H9 (cell line): ENCODE measurements around the gene INPP5A. TPM values are rescaled to one million over a fixed set of nuclear protein-coding genes. Genes with fewer than 3 reads are reported as not detected.
A peak's percentile ranks its signal among the peaks of the same experiment; 100 is the strongest.

Experiments used
- DNase-seq: peaks from one replicate; pipeline ENCODE4 v3.0.0-alpha.2; 2017
- H2AFZ ChIP-seq: one replicate; pipeline ENCODE4 v1.6.1; 2013; ENCODE audit warnings: mild to moderate bottlenecking, low read length, control low read depth, moderate library complexity
- H2AK5ac ChIP-seq: 2 replicates; pipeline ENCODE4 v1.6.1; 2013; ENCODE audit warnings: low read length, control low read depth, mixed read lengths; ENCODE audit not compliant: insufficient read length
- H2BK120ac ChIP-seq: one replicate; pipeline ENCODE4 v1.6.1; 2013; ENCODE audit warnings: low read depth, mild to moderate bottlenecking, low read length, control low read depth, inconsistent platforms; ENCODE audit not compliant: poor library complexity, severe bottlenecking
- H2BK12ac ChIP-seq: 2 replicates; pipeline ENCODE4 v1.6.1; 2013; ENCODE audit warnings: low read length, control low read depth, mixed read lengths, low read depth; ENCODE audit not compliant: insufficient read length
- H2BK15ac ChIP-seq: 2 replicates; pipeline ENCODE4 v1.6.1; 2013; ENCODE audit warnings: low read depth, low read length, control low read depth
- H2BK20ac ChIP-seq: one replicate; pipeline ENCODE4 v1.6.1; 2013; ENCODE audit warnings: low read depth, mild to moderate bottlenecking, low read length, control low read depth, inconsistent platforms; ENCODE audit not compliant: poor library complexity, severe bottlenecking
- H2BK5ac ChIP-seq: 2 replicates; pipeline ENCODE4 v1.6.1; 2013; ENCODE audit warnings: low read length, control low read depth, mixed read lengths; ENCODE audit not compliant: insufficient read length
- H3K14ac ChIP-seq: 2 replicates; pipeline ENCODE4 v1.6.1; 2013; ENCODE audit warnings: low read length, control low read depth; ENCODE audit not compliant: insufficient read depth
- H3K18ac ChIP-seq: 2 replicates; pipeline ENCODE4 v1.6.1; 2013; ENCODE audit warnings: low read depth, mild to moderate bottlenecking, mixed read lengths, low read length, control low read depth; ENCODE audit not compliant: insufficient read length
- H3K23ac ChIP-seq: 2 replicates; pipeline ENCODE4 v1.6.1; 2013; ENCODE audit warnings: low read length, control low read depth, mixed read lengths, low read depth; ENCODE audit not compliant: insufficient read length
- H3K23me2 ChIP-seq: 2 replicates; pipeline ENCODE4 v1.6.1; 2013; ENCODE audit warnings: low read depth, mild to moderate bottlenecking, mixed read lengths, low read length, control low read depth; ENCODE audit not compliant: insufficient read length, poor library complexity, severe bottlenecking
- H3K27ac ChIP-seq: 2 replicates; pipeline ENCODE4 v1.5.1; 2013; ENCODE audit warnings: low read length, control low read depth, mixed read lengths, low read depth; ENCODE audit not compliant: insufficient read length
- H3K27me3 ChIP-seq: 2 replicates; pipeline ENCODE4 v1.6.1; 2013; ENCODE audit warnings: low read length, control low read depth, inconsistent platforms; ENCODE audit not compliant: insufficient read depth
- H3K4ac ChIP-seq: 2 replicates; pipeline ENCODE4 v1.6.1; 2013; ENCODE audit warnings: low read depth, mild to moderate bottlenecking, control low read depth, inconsistent platforms, low read length, moderate library complexity
- H3K4me1 ChIP-seq: 2 replicates; pipeline ENCODE4 v1.6.1; 2013; ENCODE audit warnings: low read length, control low read depth, inconsistent platforms; ENCODE audit not compliant: insufficient read depth
- H3K4me2 ChIP-seq: 2 replicates; pipeline ENCODE4 v1.6.1; 2013; ENCODE audit warnings: low read length, control low read depth, mixed read lengths; ENCODE audit not compliant: insufficient read length, insufficient read depth
- H3K56ac ChIP-seq: 2 replicates; pipeline ENCODE4 v1.6.1; 2013; ENCODE audit warnings: low read depth, mild to moderate bottlenecking, mixed read lengths, low read length, control low read depth; ENCODE audit not compliant: insufficient read length
- H3K79me1 ChIP-seq: 2 replicates; pipeline ENCODE4 v1.6.1; 2013; ENCODE audit warnings: low read depth, mild to moderate bottlenecking, moderate library complexity, low read length, control low read depth, inconsistent platforms; ENCODE audit not compliant: insufficient read depth, poor library complexity, severe bottlenecking
- H3K79me2 ChIP-seq: 2 replicates; pipeline ENCODE4 v1.6.1; 2013; ENCODE audit warnings: low read length, control low read depth, inconsistent platforms; ENCODE audit not compliant: insufficient read depth
- H3K9ac ChIP-seq: 2 replicates; pipeline ENCODE4 v1.6.1; 2013; ENCODE audit warnings: low read length, control low read depth, mixed read lengths; ENCODE audit not compliant: insufficient read length; ENCODE audit errors: extremely low read depth
- H3K9me3 ChIP-seq: one replicate; pipeline ENCODE4 v1.6.1; 2013; ENCODE audit warnings: low read depth, low read length, inconsistent platforms; ENCODE audit not compliant: control insufficient read depth
- H3T11ph ChIP-seq: one replicate; pipeline ENCODE4 v1.6.1; 2013; ENCODE audit warnings: mild to moderate bottlenecking, low read length, control low read depth, inconsistent platforms
- H4K20me1 ChIP-seq: one replicate; pipeline ENCODE4 v1.6.1; 2013; ENCODE audit not compliant: control insufficient read depth, insufficient read length, insufficient read depth
- H4K5ac ChIP-seq: 2 replicates; pipeline ENCODE4 v1.6.1; 2013; ENCODE audit warnings: low read depth, mild to moderate bottlenecking, mixed read lengths, low read length, control low read depth; ENCODE audit not compliant: insufficient read length
- H4K8ac ChIP-seq: replicated peaks from 2 replicates; pipeline ENCODE4 v1.6.1; 2013; ENCODE audit warnings: low read length, control low read depth, mixed read lengths, low read depth; ENCODE audit not compliant: insufficient read length
- H4K91ac ChIP-seq: 2 replicates; pipeline ENCODE4 v1.6.1; 2013; ENCODE audit warnings: low read depth, mild to moderate bottlenecking, moderate library complexity, mixed read lengths, low read length, control low read depth; ENCODE audit not compliant: insufficient read length
- H3K27ac Mint-ChIP-seq, 3 experiments: 2 replicates in 2 of 3; 3 replicates in 1 of 3; pipeline ENCODE4 v1.8.0; 2020 to 2021; ENCODE audit warnings: mixed read lengths in 3 of 3, mild to moderate bottlenecking in 1 of 3, moderate library complexity in 1 of 3
- H3K27me3 Mint-ChIP-seq: 2 replicates; pipeline ENCODE4 v1.8.0; 2021; ENCODE audit warnings: low read depth, mild to moderate bottlenecking, moderate library complexity, mixed read lengths
- H3K36me3 Mint-ChIP-seq, 3 experiments: 2 replicates in 2 of 3; 3 replicates in 1 of 3; pipeline ENCODE4 v1.8.0; 2020 to 2021; ENCODE audit warnings: low read depth in 3 of 3, mixed read lengths in 3 of 3; ENCODE audit not compliant: insufficient read depth in 1 of 3
- H3K4me1 Mint-ChIP-seq, 2 experiments: 2 replicates each; pipeline ENCODE4 v1.8.0; 2020; ENCODE audit warnings: mixed read lengths in 2 of 2
- H3K4me3 Mint-ChIP-seq, 2 experiments: 2 replicates in 1 of 2; 3 replicates in 1 of 2; pipeline ENCODE4 v1.8.0; 2020 to 2021; ENCODE audit warnings: mild to moderate bottlenecking in 2 of 2, mixed read lengths in 2 of 2, moderate library complexity in 1 of 2
- H3K9me3 Mint-ChIP-seq, 2 experiments: 2 replicates in 1 of 2; 3 replicates in 1 of 2; pipeline ENCODE4 v1.8.0; 2020; ENCODE audit warnings: mild to moderate bottlenecking in 2 of 2, mixed read lengths in 2 of 2, moderate library complexity in 1 of 2
- CTCF ChIP-seq: fragments of 200-600 bp; sonication (generic); conservative IDR thresholded peaks from 3 replicates; pipeline ENCODE4 v1.8.0; 2021; ENCODE audit warnings: antibody characterized with exemption, mild to moderate bottlenecking
- WGBS: extraction: QIAGEN DNeasy Blood & Tissue Kit; methylation state at CpG from one replicate; pipeline ENCODE4 v1.1.7; 2013; ENCODE audit warnings: missing lambda C conversion rate, low lambda C conversion rate, mixed read lengths; ENCODE audit not compliant: insufficient read length; ENCODE audit errors: extremely low coverage; 5-methylcytosine and 5-hydroxymethylcytosine counted together
- total RNA-seq: library from RNA; stranded (reverse); gene quantifications from 2 replicates; pipeline ENCODE4 v1.2.1, GENCODE V29; 2021

INPP5A gene
- total RNA-seq, 1 experiment from 2014 or later, result 17.7 TPM

- no peak overlapping the region for H3K18ac ChIP-seq
- H2AFZ ChIP-seq, result no peak overlapping the region
- no peak overlapping the region for H3K4me3 Mint-ChIP-seq
- H4K5ac ChIP-seq, result no peak overlapping the region
- no peaks in the 10 kb centered on the region for H3K9me3 ChIP-seq
- no peaks in the 10 kb centered on the region; the same call in 1 of the 2 replicates for H3K27me3 Mint-ChIP-seq
- H3K4ac ChIP-seq, result no peak overlapping the region
- no peak overlapping the region for H3T11ph ChIP-seq
- no peak overlapping the region for H3K27ac ChIP-seq
- no peak overlapping the region for H2BK12ac ChIP-seq
- peak overlapping the region in 2 of 3 experiments; percentile 67 to 77; a peak in 3 of 7 replicates for H3K27ac Mint-ChIP-seq
- no peak overlapping the region for H4K91ac ChIP-seq
- H3K23me2 ChIP-seq, result no peaks in the 10 kb centered on the region
- no peaks in the 10 kb centered on the region for H4K20me1 ChIP-seq
- H3K56ac ChIP-seq, result no peak overlapping the region
- H3K9me3 Mint-ChIP-seq, result peaks cover 6 to 13% of the 10 kb centered on the region in 2 experiments
- no peak for TF ChIP-seq CTCF
- no peak overlapping the region for H4K8ac ChIP-seq
- H3K9ac ChIP-seq, result no peak overlapping the region
- H2BK5ac ChIP-seq, result no peak overlapping the region
- H3K4me1 ChIP-seq, result no peaks in the 10 kb centered on the region
- no peak overlapping the region for H2BK15ac ChIP-seq
- no peak overlapping the region for H3K4me2 ChIP-seq
- no peak overlapping the region for H2BK20ac ChIP-seq
- H3K4me1 Mint-ChIP-seq, result no peaks in the 10 kb centered on the region; a peak in 2 of 4 replicates
- no peak overlapping the region; the same call in 1 of the 2 replicates for H3K14ac ChIP-seq
- H3K79me1 ChIP-seq, result no peaks in the 10 kb centered on the region
- no peak overlapping the region for H3K23ac ChIP-seq
- H3K79me2 ChIP-seq, result no peaks in the 10 kb centered on the region
- H2BK120ac ChIP-seq, result no peak overlapping the region
- H3K27me3 ChIP-seq, result no peaks in the 10 kb centered on the region
- peaks cover 9 to 21% (median 19%) of the 10 kb centered on the region in 3 experiments for H3K36me3 Mint-ChIP-seq
- DNase-seq, result no peak
- WGBS, result no CpG with 5 or more reads among the region's 18 CpGs
- H2AK5ac ChIP-seq, result no peak overlapping the region
These were observed 216.5 kb downstream of the INPP5A start for GRCh38 chr10:132754071-132754470.
